22Rv1 (cell line): Measurements from ENCODE around the gene ASIP.

ENCODE experiments used
- H3K27ac ChIP-seq: fragments of 450-650 bp; 2 replicates; pipeline ENCODE4 v1.5.1; 2017
- ZFX ChIP-seq: fragments of 450-650 bp; IDR thresholded peaks from 2 replicates; pipeline ENCODE4 v1.6.1; 2017; ENCODE audit warnings: antibody characterized with exemption, borderline replicate concordance
- TF ChIP-seq, protein P1 (sequence below): fragments of 450-650 bp; IDR thresholded peaks from 2 replicates; pipeline ENCODE4 v1.5.1; 2017; ENCODE audit warnings: mild to moderate bottlenecking

Gene ASIP

DNA sequence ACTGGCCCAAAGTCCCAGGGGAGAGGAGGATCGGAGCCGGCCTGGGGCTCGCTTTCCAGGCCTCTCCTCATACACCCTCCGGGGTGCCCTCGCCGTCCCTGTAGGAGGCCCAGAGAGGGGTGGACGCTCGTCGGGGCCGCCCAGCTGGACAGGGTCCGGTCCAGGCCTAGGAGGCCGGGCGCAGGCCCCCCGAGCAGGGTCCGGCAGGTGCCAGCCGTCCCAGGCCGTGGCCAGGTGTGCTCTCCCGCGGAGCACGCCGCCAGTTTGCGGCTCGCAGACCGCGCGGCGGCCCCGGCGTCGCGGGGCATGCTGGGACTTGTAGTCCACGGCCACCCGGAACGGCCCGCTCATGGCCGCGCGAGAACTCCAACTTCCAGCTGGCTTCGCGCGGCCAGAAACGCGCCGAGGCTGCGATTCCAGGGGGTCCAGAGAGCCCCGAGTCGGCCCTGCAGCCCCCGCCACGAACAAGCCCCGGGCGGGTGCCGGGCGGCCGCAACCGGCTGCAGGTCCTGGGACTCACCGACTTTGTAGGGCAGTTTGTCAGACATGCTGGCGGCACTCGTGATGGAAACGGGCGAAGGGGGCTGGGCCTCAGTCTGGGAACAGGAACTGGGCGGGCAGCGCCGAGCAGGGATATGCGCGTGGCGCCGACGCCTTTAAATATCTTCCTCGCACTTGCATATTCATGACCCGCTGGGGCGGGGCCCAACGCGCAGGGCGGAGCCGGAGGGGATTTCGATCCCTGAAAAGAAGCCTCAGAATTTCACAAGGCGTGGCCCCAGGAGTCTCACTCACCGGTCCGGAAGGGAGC lies 61.7 kb downstream of the ASIP start, which contains the start of gene AHCY:
Gene AHCY (minus strand): TSS at position 633 of the 811 bp plus-strand sequence. CDS start 85 bp downstream, at position 548.
- peak within 1 kb of the TSS; percentile 90 for H3K27ac ChIP-seq
- TF ChIP-seq, protein P1, sequence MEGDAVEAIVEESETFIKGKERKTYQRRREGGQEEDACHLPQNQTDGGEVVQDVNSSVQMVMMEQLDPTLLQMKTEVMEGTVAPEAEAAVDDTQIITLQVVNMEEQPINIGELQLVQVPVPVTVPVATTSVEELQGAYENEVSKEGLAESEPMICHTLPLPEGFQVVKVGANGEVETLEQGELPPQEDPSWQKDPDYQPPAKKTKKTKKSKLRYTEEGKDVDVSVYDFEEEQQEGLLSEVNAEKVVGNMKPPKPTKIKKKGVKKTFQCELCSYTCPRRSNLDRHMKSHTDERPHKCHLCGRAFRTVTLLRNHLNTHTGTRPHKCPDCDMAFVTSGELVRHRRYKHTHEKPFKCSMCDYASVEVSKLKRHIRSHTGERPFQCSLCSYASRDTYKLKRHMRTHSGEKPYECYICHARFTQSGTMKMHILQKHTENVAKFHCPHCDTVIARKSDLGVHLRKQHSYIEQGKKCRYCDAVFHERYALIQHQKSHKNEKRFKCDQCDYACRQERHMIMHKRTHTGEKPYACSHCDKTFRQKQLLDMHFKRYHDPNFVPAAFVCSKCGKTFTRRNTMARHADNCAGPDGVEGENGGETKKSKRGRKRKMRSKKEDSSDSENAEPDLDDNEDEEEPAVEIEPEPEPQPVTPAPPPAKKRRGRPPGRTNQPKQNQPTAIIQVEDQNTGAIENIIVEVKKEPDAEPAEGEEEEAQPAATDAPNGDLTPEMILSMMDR: no peak

DNA sequence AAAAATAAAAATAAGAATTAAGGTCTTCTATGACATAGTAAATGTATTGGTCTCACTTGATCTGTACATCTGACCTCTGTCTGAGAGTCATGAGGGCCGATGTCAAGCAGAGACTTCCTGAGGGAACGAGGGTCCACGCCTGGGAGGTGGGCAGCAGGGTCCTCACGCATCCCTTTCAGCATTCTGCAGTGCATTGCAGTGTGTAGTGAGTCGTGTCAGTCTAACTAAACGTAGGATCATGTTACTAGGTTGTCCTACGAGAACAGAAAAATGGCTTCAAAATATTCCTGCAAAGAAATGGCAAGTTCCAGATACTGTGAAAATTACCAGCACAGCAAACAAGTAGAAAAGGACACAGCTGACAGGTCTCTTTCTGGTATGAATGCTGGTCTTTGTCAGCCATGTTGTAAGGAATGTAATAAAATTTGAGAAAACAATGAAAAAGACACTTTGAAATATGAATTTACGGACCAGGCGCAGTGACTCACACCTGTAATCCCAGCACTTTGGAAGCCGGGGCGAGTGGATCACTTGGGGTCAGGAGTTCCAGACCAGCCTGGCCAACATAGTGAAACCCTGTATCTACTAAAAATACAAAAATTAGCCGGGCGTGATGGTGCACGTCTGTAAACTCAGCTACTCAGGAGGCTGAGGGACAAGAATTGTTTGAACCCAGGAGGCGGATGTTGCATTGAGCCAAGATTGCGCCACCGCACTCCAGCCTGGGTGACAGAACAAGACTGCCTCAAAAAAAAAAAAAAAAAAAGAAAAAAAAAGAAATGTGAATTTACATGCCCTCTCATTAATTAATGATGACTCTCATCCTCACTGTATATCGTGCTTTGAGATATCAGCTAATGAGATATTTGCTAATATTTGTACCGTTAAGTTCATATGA lies 64.4 kb downstream of the ASIP start:
- no peak overlapping the region for H3K27ac ChIP-seq
- TF ChIP-seq ZFX: no peak
- TF ChIP-seq, protein P1: no peak

DNA sequence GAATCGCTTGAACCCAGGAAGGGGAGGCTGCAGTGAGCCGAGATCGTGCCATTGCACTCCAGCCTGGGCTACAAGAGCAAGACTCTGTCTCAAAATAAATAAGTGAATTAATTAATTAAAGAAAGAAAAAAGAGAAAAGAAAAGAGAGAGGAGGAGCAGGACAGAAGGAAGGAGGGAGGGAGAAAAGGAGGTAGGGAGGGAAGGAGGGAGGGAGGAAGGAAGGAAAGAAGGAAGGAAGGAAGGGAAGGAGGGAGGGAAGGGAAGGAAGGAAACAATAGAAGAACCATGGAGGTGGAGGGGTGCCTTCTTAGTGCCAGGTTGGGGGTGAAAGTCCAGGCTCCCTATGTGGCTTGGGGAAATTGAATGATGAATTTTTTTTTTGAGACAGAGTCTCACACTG lies 68.5 kb downstream of the ASIP start:
- no peak for TF ChIP-seq ZFX
- TF ChIP-seq, protein P1: no peak
- peak overlapping the region; percentile 99 for H3K27ac ChIP-seq

DNA sequence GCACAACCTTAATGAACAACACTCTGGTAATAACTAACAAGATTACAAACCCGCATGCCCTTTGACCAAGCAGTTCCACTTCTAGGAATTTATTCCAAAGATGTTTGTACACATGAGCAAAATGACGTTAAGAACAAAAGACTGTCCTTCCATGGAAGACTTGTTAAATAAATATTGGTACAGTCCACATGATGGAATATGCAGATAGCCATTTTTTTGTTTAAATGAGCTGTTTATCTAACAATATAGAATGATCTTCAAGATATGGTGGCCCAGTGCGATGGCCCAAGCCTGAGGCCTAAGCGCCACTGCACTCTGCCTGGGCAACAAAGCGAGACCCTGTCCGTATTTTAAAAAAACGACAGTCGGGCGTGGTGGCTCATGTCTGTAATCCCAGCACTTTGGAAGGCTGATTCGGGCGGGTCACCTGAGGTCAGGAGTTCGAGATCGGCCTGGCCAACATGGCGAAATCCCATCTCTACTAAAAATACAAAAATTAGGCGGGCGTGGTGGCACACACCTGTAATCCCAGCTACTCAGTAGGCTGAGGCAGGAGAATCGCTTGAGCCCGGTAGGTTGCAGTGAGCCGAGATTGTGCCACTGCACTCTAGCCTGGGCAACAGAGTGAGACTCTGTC lies 69.4 kb downstream of the ASIP start:
- H3K27ac ChIP-seq: peak overlapping the region; percentile 99
- TF ChIP-seq, protein P1: no peak

DNA sequence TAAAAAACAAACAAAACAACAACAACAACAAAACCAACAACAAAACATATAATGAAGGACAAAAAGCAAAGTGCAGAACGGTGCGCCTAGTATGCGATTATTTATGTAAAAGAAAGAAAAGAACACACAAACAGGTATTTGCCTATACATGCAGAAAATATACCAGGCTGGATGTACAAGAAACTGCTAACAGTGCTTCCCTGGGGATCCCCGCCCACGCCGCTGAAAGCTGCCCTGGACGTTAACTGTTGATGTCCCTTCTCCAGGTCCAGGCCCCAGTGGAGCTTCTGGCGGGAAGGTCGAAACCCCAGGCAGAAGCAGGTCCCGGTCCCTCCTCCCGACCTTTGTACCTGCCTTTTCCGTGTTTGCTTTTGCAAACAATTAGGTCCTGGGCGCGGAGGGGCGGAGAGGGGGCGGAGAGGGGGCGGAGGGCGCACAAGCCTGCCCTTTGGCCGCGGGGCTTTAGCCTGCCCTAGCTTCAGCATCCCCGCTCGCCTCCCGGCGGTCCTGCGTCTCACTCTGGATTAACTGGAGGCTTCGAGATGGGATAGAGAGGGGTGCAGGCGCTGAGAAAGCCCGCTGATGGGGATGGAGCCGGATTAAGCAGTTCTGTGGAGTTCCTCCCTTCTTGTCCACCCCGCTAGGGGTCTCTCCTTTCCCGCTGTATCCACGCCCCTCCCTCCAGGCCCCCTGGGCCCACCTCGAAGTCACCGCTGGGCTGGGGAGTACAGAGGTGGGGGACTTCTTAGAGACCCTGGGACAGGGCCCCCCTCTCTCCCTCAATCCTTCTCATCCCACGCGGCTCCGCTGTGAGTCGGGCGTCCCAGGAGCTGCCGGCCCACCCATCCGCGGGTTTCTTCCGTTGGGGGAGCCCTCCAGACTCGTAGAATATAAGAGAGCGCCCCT lies 70.1 kb downstream of the ASIP start:
- H3K27ac ChIP-seq: peak overlapping the region; percentile 99
- TF ChIP-seq, protein P1: peak; percentile 12; the same call in 1 of the 2 replicates
- no peak for TF ChIP-seq ZFX

DNA sequence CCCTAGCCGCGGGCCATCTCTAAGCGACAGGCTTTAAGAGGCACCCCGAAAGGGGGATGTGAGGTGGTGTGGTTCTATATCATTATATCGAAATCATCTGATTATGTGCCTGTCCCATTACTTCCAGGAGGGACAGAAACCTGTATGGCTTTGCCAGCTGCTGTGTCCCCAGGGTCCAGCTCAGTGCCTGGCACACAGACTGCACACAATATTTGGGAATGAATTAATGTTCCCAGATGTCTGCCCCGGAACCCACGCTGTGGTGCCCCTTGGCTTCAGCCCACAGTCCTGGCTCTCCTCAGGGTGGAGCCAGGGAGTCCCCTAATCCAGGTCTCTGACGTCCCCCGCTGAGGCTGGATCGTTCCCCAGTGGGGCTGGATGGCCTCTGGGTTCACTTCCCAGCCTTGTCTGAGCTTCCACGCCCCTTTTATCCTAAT lies 70.8 kb downstream of the ASIP start:
- peak overlapping the region; percentile 99 for H3K27ac ChIP-seq
- TF ChIP-seq ZFX: no peak
- TF ChIP-seq, protein P1: no peak
